ENCODE data around the gene LRRC3.

GRCh38 chr21:44428281-44428960 is 26.9 kb upstream of the LRRC3 start:
- no peak for TF ChIP-seq CTCF (IDR thresholded peaks at IDR 0.05)
- TF ChIP-seq POLR2A (IDR thresholded peaks at IDR 0.05): no peak
